Endodermal cell (in vitro differentiated cells): Measurements from ENCODE around the gene ADGRB3. TPM values are rescaled to one million over a fixed set of nuclear protein-coding genes. Genes with fewer than 3 reads are reported as not detected.

ENCODE experiments used
- DNase-seq: peaks from one replicate; pipeline ENCODE4 v3.0.0-alpha.2; 2017
- H3K27ac ChIP-seq: 2 replicates; pipeline ENCODE4 v1.5.1; 2013; ENCODE audit warnings: mild to moderate bottlenecking, low read depth, low read length, moderate library complexity
- H3K27me3 ChIP-seq: 2 replicates; pipeline ENCODE4 v1.6.1; 2013; ENCODE audit warnings: mild to moderate bottlenecking, low read length, moderate library complexity; ENCODE audit not compliant: insufficient read depth, control insufficient read depth, poor library complexity, severe bottlenecking
- H3K36me3 ChIP-seq: 2 replicates; pipeline ENCODE4 v1.7.0; 2013; ENCODE audit warnings: mild to moderate bottlenecking, low read length, moderate library complexity; ENCODE audit not compliant: control insufficient read depth, insufficient read depth
- H3K4me1 ChIP-seq: one replicate; pipeline ENCODE4 v1.7.0; 2013; ENCODE audit warnings: low read length; ENCODE audit not compliant: control insufficient read depth, insufficient read depth
- H3K4me3 ChIP-seq: 2 replicates; pipeline ENCODE4 v1.5.1; 2013; ENCODE audit warnings: mild to moderate bottlenecking, low read length, moderate library complexity
- H3K9ac ChIP-seq: 2 replicates; pipeline ENCODE4 v1.6.1; 2013; ENCODE audit warnings: mild to moderate bottlenecking, low read length, moderate library complexity; ENCODE audit not compliant: poor library complexity, severe bottlenecking; ENCODE audit errors: extremely low read depth
- H3K9me3 ChIP-seq: 2 replicates; pipeline ENCODE4 v1.6.1; 2013; ENCODE audit warnings: mild to moderate bottlenecking, low read length, moderate library complexity; ENCODE audit not compliant: control insufficient read depth
- H3K27ac Mint-ChIP-seq: 2 replicates; pipeline ENCODE4 v1.8.0; 2020; ENCODE audit warnings: mixed read lengths
- H3K27me3 Mint-ChIP-seq: 2 replicates; pipeline ENCODE4 v1.8.0; 2021; ENCODE audit warnings: mild to moderate bottlenecking, mixed read lengths; ENCODE audit not compliant: insufficient read depth
- H3K36me3 Mint-ChIP-seq: 2 replicates; pipeline ENCODE4 v1.8.0; 2020; ENCODE audit warnings: low read depth, mixed read lengths
- H3K4me1 Mint-ChIP-seq: 2 replicates; pipeline ENCODE4 v1.8.0; 2020; ENCODE audit warnings: mixed read lengths
- H3K4me3 Mint-ChIP-seq: 2 replicates; pipeline ENCODE4 v1.8.0; 2020; ENCODE audit warnings: mild to moderate bottlenecking, moderate library complexity, mixed read lengths
- H3K9me3 Mint-ChIP-seq: 2 replicates; pipeline ENCODE4 v1.8.0; 2020; ENCODE audit warnings: mild to moderate bottlenecking, mixed read lengths
- CTCF ChIP-seq: fragments of 200-600 bp; sonication (generic); conservative IDR thresholded peaks from 2 replicates; pipeline ENCODE4 v1.5.0; 2021; ENCODE audit warnings: antibody characterized with exemption, mild to moderate bottlenecking
- WGBS, 2 experiments: methylation state at CpG; one replicate each; pipeline versions ENCODE4 v1.1.5 to v1.1.7; 2013; ENCODE audit warnings: missing lambda C conversion rate in 2 of 2, mixed read lengths in 1 of 2; ENCODE audit not compliant: insufficient coverage in 1 of 2, insufficient read length in 1 of 2; 5-methylcytosine and 5-hydroxymethylcytosine counted together
- total RNA-seq, 2 donors: library from RNA; stranded (reverse); fragmentation: NEBNext Ultra II Directional in 1 of 2; extraction: Animal tissue kit (Norgen Biotek cat#: 25700) in 1 of 2; gene quantifications; 2 replicates in 1 of 2; 3 replicates in 1 of 2; pipeline ENCODE4 v1.2.1, GENCODE V29; 2021

Gene ADGRB3
- total RNA-seq, 2 donors from 2014 or later, result 0.33 to 1.3 TPM

- no peak for DNase-seq
- Mint-ChIP-seq H3K27ac (no peak overlapping the region), H3K27me3 (no peaks in the 10 kb centered on the region), H3K36me3 (no peaks in the 10 kb centered on the region), H3K9me3 (no peaks in the 10 kb centered on the region), H3K4me3 (no peak overlapping the region), H3K4me1 (no peaks in the 10 kb centered on the region)
- TF ChIP-seq CTCF, result no peak
- no peaks in the 10 kb centered on the region for H3K4me1 ChIP-seq
- no peak overlapping the region for H3K9ac ChIP-seq
- no peak overlapping the region for H3K4me3 ChIP-seq
- no peaks in the 10 kb centered on the region for H3K36me3 ChIP-seq
- no peaks in the 10 kb centered on the region for H3K9me3 ChIP-seq
- H3K27ac ChIP-seq, result no peak overlapping the region
- H3K27me3 ChIP-seq, result no peaks in the 10 kb centered on the region
- 83 to 90% methylated on average over 1 of the region's 1 CpG for WGBS, 2 experiments
Observed at GRCh38 chr6:69090132-69090531, 455.1 kb downstream of the ADGRB3 start.

- TF ChIP-seq CTCF, result no peak
- H3K36me3 Mint-ChIP-seq, result no peaks in the 10 kb centered on the region
- no peak overlapping the region for H3K27ac Mint-ChIP-seq
- H3K4me1 ChIP-seq, result no peaks in the 10 kb centered on the region
- H3K27me3 Mint-ChIP-seq, result no peaks in the 10 kb centered on the region
- no peaks in the 10 kb centered on the region for H3K4me1 Mint-ChIP-seq
- H3K4me3 Mint-ChIP-seq, result no peak overlapping the region
- no peaks in the 10 kb centered on the region for H3K9me3 ChIP-seq
- DNase-seq, result no peak
- H3K9ac ChIP-seq, result no peak overlapping the region
- no peak overlapping the region for H3K4me3 ChIP-seq
- H3K27ac ChIP-seq, result no peak overlapping the region
- no peaks in the 10 kb centered on the region for H3K27me3 ChIP-seq
- H3K36me3 ChIP-seq, result no peaks in the 10 kb centered on the region
- no peaks in the 10 kb centered on the region for H3K9me3 Mint-ChIP-seq
- WGBS, 2 experiments, result 95% methylated on average over 1 of the region's 1 CpG; no CpG with 5 or more reads in 1 of the 2 experiments
Observed at GRCh38 chr6:69096681-69097080, 461.6 kb downstream of the ADGRB3 start.

GRCh38 chr6:69097948-69098347 is 462.9 kb downstream of the ADGRB3 start:
- no peak overlapping the region for H3K4me3 ChIP-seq
- Mint-ChIP-seq H3K4me3 (no peak overlapping the region), H3K27me3 (no peaks in the 10 kb centered on the region), H3K27ac (no peak overlapping the region), H3K4me1 (no peaks in the 10 kb centered on the region), H3K9me3 (no peaks in the 10 kb centered on the region), H3K36me3 (no peaks in the 10 kb centered on the region)
- no peaks in the 10 kb centered on the region for H3K9me3 ChIP-seq
- no peak overlapping the region for H3K9ac ChIP-seq
- H3K4me1 ChIP-seq, result no peaks in the 10 kb centered on the region
- H3K27me3 ChIP-seq, result no peaks in the 10 kb centered on the region
- no peak for TF ChIP-seq CTCF
- DNase-seq, result no peak
- no peak overlapping the region for H3K27ac ChIP-seq
- no peaks in the 10 kb centered on the region for H3K36me3 ChIP-seq
